GM19239 (cell line): Measurements from ENCODE around the gene ZNF274.
"Not testable (repeated sequence)": the region's sequence is repeated elsewhere in the genome, so short reads cannot be mapped to it uniquely, and the experiment has no call there.

Experiments
- DNase-seq: peaks from one replicate; pipeline ENCODE4 v3.0.0; 2011; ENCODE audit warnings: low spot score; ENCODE audit not compliant: insufficient read length
- FAIRE-seq: peaks from 2 replicates; lab custom pipeline; 2011; peaks lifted over from hg19 to GRCh38; lab: Jason Lieb, UNC

The ZNF274 gene

DNA sequence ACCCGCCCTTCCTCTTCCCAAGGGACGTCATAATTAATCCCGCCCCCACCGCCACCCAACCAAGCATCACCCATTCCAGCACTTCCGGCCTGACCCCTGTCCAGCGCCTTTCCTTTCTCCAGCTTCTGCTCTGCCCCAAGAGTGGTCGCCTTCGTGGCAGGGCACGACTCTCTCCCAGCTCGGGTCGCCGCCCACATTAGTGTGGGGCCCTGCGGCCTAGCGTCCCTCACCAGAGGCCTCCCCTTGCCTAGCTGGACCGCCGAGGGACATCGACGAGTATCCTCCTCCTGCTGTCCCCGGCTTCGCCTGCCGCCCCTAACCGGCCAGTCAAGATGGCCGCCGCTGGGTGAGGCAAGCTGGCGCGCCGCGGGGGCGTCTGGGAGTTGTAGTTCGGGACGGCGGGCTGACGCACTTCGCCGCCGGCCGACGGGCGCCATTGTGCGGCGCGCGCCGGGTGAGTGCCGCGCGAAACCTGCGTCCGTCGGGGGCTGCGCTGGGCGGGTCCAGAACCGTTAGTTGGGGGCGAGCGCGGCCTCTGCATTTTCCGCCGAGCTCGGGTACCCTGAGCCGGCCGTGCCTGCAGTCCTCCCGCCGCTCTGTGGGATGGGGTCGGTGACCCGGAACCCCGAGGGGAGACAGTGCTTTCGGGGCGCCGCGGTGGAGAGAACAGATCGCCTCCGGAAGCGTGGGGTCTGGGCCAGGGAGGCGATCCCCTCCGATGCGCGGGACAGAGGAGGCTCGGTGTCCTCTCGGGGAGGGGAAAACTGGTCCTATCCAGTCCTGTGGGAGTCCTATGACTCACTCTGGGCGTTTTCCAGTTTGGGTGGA lies at the start of gene ZNF274:
Gene ZNF274 (plus strand): TSS at position 73 of the 828 bp plus-strand sequence. CDS start 905 bp downstream, outside the sequence.
- FAIRE-seq = peak; percentile 82
- peak; percentile 94 for DNase-seq

GRCh38 chr19:58134244-58134643 lies 48.6 kb upstream of the ZNF274 start:
- FAIRE-seq = no peak
- DNase-seq = no peak

DNA sequence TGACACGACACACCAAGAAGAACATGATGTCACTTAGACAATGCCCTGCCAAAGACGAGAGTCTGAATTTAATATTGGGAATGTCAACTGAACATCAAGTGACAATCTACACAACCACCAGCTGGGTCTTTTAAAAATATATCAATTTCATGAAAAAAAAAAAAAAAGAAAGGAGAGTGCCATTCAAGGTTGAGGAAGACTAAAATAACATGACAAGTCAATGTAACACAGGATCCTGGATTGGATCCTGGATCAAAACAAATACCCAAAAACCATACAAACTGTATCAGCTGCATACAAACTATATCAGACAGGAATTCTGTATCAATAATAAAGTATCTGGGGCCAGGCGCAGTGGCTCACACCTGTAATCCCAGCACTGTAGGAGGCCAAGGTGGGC lies 37.0 kb upstream of the ZNF274 start:
- DNase-seq = no peak
- no peak for FAIRE-seq

GRCh38 chr19:58147475-58147874 lies 35.4 kb upstream of the ZNF274 start:
- FAIRE-seq, DNase-seq: not testable (repeated sequence)

- FAIRE-seq (peak; percentile 63), DNase-seq (peak; percentile 89)
These were observed 32.4 kb upstream of the ZNF274 start, which contains the start of gene ZNF329 for GRCh38 chr19:58150328-58150921. Gene ZNF329 (minus strand): TSS chr19:58150789. CDS start chr19:58129503, 21,286 bp downstream.

DNA sequence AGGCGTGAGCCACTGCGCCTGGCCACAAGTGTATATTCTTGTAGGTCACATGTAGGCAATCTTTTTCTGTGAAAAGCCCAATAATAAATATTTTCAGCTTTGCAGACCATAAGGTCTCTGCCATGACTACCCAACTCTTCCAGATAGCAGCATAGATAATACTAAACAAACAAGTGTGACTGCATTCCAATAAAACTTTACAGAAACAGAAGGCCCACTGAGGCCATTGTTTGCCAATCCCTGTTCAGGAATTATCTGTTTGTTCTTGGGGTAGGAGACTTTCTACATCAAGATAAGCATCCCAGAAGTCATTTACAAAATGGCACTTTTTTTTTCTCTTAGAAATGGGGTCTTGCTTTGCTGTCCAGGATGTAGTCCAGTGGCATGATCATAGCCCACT lies 29.5 kb upstream of the ZNF274 start:
- no peak for FAIRE-seq
- DNase-seq = no peak

- DNase-seq (no peak), FAIRE-seq (peak; percentile 14)
These were observed 28.6 kb upstream of the ZNF274 start for GRCh38 chr19:58154287-58154678.

GRCh38 chr19:58154679-58155648 lies 27.9 kb upstream of the ZNF274 start:
- DNase-seq (peak; percentile 88), FAIRE-seq (peak; percentile 84)

- FAIRE-seq = no peak
- no peak for DNase-seq
These were observed 25.7 kb upstream of the ZNF274 start for GRCh38 chr19:58157045-58157728.

DNA sequence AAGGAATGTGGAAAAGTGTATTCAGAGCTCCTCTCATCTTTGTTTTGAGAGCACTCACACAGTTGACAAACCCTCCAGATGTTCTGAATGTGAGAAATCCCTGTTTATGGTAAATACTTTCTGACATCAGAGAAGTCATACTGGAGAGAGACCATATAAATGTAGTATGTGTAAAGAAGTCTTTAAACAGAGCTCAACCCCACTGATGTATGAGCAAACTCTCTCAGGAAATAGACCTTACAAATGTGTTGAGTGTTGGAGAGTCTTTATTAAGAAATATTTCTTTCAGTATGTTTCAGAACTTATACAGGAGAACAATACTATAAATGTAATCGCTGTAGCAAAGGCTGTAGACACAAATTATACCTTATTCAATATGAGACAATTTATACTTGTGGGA lies 16.6 kb upstream of the ZNF274 start:
- FAIRE-seq (no peak), DNase-seq (no peak)

DNA sequence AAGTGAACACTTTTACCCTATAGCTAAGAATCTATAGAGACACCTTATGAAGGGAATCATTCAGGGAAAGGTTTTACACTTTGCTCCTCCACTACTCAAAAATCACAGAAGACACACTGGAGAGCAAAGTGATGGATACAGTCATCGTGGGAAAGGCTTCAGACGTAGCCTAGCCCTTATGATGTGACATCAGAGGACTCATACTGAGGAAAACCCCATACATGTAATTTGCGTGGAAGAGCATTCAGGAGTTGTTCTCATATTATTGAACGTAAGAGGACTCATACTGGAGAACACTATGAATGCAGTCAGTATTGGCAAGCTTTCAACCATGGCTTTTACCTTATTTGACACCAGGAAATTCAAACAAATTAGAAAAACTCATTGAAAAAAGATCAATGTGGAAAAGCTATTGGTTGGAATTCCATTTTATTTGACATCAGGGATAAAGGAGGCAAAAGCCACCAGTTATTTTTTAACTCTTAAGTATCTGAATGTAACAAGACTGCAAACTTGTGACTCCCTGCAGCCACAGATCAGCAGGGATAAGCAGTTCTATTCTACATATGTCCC lies 16.1 kb upstream of the ZNF274 start:
- no peak for DNase-seq
- FAIRE-seq = no peak

DNA sequence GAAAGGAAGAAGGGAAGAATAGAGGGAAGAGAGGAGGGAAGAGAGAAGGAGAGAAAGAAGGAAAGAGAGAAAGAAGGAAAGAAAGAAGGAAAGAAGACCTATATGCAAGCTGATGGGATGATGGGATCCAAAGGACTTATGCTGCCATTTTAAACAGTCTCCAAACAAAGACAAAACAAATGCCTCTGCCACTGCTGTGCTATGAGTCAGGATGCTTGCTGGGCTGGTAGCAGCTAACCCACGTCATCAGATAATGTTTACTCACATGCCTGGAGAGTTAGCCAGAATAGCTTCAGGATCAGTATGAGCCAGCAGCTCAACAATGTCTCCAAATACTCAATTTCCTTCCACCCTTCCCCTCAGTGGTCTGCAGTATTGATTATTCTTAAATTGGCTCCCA lies 12.0 kb upstream of the ZNF274 start:
- DNase-seq (no peak), FAIRE-seq (no peak)

DNA sequence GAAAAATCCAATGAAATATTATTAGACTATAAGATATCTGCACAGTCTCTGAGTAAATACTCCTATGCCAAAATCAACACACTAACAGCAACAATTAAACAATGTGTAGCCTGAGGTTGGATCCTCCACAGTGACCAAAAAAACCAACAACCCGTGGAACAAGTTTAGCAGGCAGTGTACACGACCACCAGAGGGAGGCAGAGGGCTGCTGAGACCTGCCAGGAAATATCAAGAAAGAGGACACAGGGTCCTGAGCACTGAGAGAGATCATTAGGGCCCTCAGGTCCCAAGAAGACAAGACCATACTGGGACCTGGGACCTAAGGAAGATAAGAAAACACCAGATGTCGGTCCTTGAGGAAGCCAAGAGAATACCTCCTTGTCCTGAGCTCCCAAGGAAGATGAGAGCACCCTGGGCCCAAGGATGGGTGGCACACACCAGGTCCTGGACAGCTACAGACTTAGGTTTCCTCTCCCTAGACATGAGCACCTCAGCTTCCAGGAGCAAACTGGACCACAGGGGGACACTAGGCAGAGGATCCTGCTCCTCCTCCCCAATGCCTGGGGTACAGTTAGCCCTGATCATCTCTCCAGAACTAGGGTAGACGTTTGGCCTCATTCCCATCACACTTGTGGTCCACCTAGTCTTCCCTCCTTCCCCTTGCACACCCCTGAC lies 822 bp upstream of the ZNF274 start:
- peak; percentile 23 for FAIRE-seq
- no peak for DNase-seq

GRCh38 chr19:58182577-58182988 lies 278 bp upstream of the ZNF274 start:
- DNase-seq (peak; percentile 71), FAIRE-seq (no peak)

GRCh38 chr19:58183817-58184215 lies 955 bp downstream of the ZNF274 start:
- FAIRE-seq (no peak), DNase-seq (no peak)

DNA sequence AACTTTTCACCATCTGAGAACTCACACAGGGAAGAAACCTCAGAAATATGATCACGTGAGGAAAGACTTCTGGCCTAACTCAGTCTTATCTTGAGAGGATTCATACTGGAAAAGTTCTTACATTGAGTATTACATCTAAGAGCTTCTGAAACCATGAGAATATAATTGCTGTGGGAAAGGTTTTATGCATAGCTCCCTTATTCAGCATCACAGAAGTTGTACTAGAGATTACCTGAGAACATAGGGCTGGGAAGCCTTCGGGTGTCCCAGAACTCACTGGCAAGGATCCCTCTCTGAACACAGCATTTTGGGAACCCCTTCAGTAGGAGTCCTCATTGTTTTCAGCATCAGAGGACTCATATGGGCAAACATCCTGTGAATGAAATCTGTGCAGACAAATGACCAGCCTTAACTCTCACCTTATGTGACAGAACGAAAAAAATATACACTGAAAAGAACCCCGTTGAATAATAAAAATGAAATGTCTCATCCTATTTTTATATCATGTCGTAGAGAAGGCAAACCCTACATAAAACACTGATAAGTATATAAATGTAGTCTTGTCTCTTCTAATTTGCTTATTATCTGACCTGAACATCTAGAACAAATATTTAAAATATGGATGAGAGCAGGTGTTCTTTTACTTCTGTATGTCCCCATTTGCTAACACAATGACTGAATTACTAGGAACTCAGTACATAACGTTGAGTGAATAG lies 14.2 kb downstream of the ZNF274 start:
- DNase-seq (no peak), FAIRE-seq (no peak)

GRCh38 chr19:58203814-58204475 lies 21.1 kb downstream of the ZNF274 start:
- no peak for FAIRE-seq
- no peak for DNase-seq

GRCh38 chr19:58204566-58204965 lies 21.7 kb downstream of the ZNF274 start:
- FAIRE-seq (no peak), DNase-seq (no peak)
